NCI-H510A treated with DMSO at 0.1 percent for 48 hours (cell line): Measurements from ENCODE around the gene SMAD3.

Experiments
- DNase-seq: peaks from one replicate; lab custom pipeline; 2025; lab: John Stamatoyannopoulos, UW

SMAD3 gene

DNA sequence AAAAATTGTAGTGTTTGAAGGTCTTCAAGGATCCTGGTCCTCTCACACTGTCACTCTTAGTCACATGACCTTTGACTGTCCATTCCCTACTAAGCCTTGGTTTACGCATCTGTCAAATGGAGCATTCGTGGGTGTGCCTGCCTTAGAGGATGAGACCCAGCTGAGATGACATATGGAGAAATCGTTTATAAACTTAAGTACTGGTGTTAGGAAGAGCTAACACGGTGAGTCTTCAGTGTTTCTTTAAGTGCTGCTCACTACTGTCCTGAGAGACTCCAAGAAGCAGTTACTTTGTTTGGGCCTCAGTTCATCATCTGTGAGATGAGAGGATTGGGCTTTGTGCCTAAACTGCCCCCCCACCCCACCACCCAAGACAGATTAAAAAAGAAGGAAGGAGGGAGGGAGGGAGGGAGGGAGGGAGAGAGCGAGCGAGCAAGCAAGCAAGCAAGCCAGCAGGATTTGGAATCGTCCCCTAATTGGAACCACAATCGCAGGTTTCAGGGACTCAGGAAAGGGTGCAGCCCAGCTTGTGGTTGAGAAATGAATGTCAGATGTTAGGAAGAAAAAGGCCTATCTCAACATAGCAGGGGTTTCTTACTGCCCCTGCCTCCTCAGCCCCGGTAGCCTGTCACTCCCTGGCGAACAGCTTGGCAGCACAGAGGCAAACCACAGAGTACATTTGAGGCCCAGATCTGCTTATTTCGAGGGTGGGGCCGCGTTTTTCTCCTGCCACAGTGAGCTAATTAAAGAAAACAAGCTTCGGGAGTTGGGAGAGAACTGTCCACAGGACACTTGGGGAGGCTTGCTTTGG lies 32.7 kb downstream of the SMAD3 start:
- no peak for DNase-seq

DNA sequence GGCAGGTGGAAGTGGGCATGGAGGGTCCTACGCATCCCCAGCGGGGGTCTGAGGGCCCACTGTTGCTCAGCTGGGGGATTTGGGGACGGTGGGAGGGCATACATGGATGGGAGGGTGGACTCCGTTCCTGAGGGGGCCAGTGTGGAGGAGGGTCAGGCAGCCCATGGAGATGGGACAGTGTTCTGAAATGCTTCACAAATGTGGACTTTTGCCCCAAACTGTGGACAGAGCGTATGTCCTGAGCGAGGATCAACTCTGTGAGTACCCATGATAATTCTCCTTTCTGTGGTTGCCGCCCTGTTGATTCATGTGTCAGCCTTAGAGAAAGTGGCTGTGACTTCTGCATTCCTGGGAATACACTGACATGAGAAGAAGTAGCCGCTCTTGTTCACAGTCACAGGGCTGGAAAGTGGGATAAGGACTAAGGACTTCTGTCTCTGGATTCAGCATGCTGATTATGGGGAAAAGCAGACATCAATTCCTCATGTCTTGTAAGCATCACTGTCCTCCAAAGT lies 33.4 kb downstream of the SMAD3 start:
- no peak for DNase-seq

DNA sequence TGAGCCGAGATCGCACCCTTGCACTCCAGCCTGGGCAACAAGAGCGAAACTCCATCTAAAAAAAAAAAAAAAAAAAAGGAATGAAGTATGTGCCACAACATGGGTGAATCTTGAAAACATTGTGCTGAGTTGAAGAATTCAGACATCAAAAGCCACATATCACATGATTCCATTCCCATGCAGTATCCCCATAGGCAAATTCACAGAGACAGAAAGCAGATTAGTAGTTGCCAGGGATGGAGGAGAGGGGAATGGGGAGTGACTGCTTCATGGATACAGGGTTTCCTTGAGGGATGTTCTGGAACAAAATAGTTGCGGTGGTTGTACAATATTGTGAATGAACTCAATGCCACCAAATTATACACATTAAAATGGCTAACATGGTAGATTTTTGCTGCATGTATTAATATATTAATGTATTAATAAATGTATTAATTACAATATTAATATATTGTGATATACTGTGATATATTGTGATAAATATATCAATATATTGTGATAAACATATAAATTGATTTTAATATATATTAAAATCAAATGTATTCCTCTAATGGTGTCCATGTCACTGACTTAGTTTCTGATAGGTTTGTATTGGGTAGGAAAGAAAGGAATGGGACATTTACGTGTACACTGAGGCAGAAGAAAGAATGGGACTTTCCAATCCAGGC lies 34.9 kb downstream of the SMAD3 start:
- DNase-seq = no peak

GRCh38 chr15:67100801-67101581 lies 35.6 kb downstream of the SMAD3 start:
- DNase-seq = no peak

- no peak for DNase-seq
These were observed 36.7 kb downstream of the SMAD3 start for GRCh38 chr15:67101911-67102598.

- DNase-seq = no peak
These were observed 37.2 kb downstream of the SMAD3 start for GRCh38 chr15:67102599-67102929.

DNA sequence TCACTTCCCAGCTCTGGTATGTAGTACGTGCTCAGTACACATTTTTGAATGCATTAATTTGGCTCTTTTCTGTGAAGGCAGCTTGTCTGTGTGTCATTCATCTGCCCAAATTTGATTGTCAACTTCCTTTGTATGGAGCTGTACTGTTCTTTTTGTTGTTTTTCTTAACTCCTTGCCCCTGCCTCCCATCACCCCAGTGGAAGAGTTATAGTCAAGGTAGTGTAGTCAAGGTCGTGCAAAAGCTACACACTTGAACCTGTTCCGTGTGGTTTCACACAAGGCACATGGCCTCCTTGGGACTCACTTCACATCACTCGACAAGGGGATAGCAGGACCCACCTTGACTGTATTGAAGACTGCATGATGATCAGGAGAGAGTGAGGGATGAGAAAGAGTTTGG lies 37.6 kb downstream of the SMAD3 start:
- no peak for DNase-seq

GRCh38 chr15:67103432-67103831 lies 38.0 kb downstream of the SMAD3 start:
- DNase-seq = no peak

DNA sequence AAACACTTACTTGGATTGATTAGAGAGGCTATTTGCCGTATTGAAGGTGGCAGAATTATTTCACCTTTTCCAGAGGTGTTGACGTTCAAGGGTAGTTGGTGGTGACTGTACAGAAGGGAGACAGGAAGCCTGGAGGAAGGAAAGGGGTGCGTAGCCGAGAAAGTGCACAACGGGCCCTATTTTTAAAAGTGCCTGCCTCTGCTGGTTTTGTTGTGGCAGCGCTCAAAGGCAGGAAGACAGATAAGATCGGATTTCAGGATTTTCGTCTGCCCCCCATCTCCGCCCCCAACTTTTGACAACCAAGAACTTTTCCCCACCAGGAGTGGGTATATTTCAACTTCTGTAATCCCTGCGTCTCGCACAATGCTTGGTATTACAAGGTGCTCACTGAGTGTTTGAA lies 38.5 kb downstream of the SMAD3 start:
- DNase-seq = no peak

GRCh38 chr15:67104510-67104909 lies 39.1 kb downstream of the SMAD3 start:
- DNase-seq = no peak

DNA sequence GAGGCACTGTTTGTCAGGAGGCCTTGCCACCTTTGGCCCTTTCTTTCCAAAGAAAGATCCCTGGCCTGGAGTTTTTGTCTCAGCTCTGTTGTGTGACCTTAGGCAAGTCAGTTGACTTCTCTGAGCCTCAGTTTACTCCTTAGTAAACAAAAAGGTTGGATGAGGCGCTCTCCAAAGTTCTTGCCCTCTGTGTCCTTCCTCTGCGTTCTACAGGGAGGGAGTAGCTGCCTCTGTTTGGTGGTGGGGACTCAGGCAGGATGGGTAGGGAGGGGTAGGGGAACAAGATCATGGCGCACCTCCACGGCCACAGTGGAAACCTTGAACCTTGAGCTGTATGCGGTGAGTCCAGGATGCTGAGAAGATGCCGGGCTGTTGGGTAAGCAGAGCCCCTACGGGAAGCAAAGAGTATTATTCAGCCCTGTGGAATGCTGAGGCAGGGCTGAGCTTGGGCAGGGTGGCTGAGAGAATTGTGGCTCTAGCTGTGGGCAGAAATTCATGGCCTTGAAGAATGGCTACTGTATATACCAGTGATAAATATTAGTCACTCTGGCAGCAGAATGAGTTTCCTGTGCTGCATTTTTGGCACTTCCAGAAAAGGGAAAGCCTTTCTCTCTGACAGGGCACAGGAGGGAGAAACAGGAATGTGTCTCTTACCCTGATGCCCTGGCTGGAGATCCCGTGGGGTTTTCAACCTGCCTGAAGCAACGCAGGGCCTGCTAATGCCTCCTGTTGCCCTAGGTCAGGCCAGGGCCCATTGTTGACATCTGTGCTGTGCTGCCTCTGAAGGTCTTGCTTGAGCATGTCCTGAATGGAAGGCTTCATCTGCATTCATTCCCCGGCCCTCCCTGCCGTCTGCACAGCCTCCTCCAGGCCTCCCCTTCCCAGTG lies 39.9 kb downstream of the SMAD3 start:
- DNase-seq = no peak

DNA sequence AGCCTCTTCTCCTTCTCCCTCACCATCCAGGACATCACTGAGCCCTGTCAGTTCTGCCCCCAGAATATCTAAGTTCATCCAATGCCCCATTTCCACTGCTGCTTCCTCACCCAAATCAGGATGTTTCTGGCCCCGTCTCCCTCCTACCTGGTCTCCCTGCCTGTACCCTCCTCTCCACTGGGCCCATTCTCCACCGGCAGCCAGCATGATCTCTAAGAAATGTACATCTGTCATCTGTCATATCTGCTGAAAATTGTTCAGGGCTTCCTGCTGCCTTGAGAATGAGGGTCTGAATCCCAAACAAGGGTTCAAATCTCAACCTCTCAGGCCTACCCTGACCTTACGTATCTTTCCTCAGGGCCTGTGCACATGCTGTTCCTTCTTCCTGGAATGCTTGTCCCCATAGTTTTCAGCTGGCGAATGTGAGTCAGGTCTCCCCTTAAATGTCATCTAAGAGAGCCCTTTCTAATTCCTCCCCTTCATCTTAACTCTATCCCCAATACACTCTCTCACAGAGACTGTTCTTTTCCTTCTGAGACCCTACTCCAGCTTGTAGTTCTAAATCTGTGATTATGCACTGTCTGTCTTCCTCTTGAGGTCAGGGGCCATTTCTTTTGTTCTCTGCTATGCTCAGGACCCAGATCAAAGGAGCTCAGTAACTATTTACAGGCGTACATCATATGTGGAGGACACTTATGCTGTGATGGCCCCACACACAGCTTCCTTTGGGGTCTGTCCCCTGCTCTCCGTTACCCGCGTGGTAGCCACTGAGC lies 40.8 kb downstream of the SMAD3 start:
- DNase-seq = no peak

DNA sequence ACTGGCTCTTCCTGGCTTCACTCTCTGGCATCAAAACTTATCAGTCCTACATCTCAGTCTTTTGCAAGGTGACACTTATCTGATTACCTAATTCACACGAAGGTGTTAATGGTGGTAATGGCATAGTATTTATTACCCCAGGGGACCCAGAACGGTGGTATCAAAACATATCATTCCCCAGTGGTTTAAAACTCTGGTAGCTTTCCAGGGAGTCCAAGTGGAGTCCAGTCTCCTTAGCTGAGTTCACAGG lies 41.3 kb downstream of the SMAD3 start:
- no peak for DNase-seq

GRCh38 chr15:67107014-67107812 lies 41.8 kb downstream of the SMAD3 start:
- DNase-seq = no peak

DNA sequence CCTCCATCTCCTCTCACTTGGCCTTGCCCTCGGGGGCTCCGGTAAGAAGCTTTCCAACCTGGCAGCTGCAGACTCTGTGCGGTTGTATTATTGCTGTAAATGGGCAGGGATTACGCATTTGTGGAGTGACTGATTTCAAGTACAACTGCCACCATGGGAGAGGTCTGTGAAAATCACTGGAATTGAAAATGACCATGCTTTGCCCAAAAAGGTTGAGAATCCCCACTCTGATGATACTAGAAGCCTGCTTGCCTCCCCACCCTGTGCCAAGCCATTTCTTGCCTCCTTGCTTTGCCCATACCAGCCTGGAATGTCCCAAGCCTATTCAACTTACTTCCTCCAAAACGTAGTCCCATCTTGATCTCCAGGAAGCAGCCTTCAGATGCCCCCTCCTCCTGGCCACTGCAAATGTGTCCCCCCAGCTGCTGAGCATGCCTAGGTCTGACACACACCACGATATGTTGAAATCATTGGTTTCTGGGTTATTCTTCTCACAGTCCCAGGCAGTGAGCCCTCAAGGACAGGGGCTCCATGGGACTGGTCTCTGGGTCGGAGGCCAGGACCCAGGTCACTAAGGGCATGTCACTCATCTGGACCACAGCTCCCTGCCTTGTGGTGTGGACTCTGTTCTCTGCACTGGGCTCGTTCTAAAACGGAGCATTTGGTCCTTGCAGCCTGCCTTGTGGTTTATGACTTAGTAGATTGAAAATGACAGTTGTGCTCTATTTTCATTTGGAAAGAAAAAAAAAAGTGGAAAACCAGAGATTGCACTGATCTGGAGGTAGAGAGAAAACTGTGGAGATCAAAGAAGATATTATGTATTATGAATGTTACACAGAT lies 42.9 kb downstream of the SMAD3 start:
- no peak for DNase-seq

DNA sequence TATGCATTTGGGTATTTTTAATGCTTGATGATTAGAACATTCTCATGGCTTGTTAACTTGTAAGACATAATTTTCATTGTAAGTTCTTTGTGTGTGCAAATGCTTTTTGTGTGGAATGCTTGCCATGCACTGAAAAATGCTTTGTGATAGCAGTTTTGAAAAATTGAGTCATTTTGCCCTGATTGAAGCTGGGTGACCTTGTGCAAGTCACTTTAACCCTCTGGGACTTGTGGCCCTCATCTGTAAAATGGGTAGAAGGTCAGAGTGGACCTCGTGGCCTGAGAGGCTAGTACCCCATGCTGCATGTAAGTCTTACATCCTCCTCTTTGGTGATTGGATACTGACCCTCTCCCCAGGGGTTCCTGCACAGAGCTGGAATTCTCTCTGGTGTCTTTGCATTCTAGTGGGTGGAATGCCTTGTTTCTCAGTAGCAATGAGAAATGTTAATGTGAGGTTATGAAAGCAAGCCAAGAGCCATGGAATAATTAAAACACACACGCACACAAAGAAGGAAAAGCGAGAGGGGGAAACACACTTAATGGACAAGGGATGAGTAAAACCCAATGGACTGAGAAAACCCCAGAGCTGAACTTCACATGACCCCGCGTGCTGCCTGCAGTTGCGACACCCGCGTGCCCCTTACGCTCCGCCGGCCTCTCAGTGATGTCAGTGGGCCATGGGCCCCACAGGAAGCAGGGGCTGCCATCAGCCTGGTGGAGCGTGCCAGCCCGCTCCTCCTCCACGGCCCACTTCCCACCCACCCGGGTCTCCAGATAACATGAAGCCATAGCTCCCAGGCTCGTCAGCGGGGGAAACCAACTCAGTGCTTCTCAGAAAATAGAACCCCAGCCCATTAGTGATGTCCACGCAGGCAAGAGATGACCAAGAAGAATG lies 44.0 kb downstream of the SMAD3 start:
- DNase-seq = no peak

- DNase-seq = no peak
These were observed 45.0 kb downstream of the SMAD3 start for GRCh38 chr15:67110361-67110781.
